Spleen (tissue), 11 donors: ENCODE results near the gene SMIM1. TPM values are rescaled to one million over a fixed set of nuclear protein-coding genes. Genes with fewer than 3 reads are reported as not detected.

Experiments used
- DNase-seq: peaks from one replicate; pipeline ENCODE4 v3.0.0-alpha.2; 2020
- H3K27ac ChIP-seq, 8 donors: fragments of 200-600 bp; sonication (generic) in 7 of 8; 1 replicate in 4 of 8; 2 replicates in 4 of 8; pipeline versions ENCODE4 v1.5.0 to v1.8.0; 2016 to 2021; ENCODE audit warnings: inconsistent platforms in 4 of 8, mild to moderate bottlenecking in 4 of 8, moderate library complexity in 1 of 8
- H3K27me3 ChIP-seq, 7 donors: fragments of 200-600 bp; sonication (generic) in 6 of 7; replicated peaks in 1 of 7; 1 replicate in 4 of 7; 2 replicates in 3 of 7; pipeline versions ENCODE4 v1.5.0 to v1.8.0; 2016 to 2021; ENCODE audit warnings: inconsistent platforms in 3 of 7, mild to moderate bottlenecking in 1 of 7
- H3K36me3 ChIP-seq, 6 donors: fragments of 200-600 bp; sonication (generic) in 5 of 6; 1 replicate in 4 of 6; 2 replicates in 2 of 6; pipeline versions ENCODE4 v1.5.0 to v1.8.0; 2016 to 2021; ENCODE audit warnings: inconsistent platforms in 2 of 6
- H3K4me1 ChIP-seq, 6 donors: fragments of 200-600 bp; sonication (generic) in 5 of 6; 1 replicate in 3 of 6; 2 replicates in 3 of 6; pipeline versions ENCODE4 v1.5.0 to v1.8.0; 2016 to 2021; ENCODE audit warnings: inconsistent platforms in 3 of 6
- H3K4me3 ChIP-seq, 8 donors: fragments of 200-600 bp; sonication (generic) in 7 of 8; 1 replicate in 4 of 8; 2 replicates in 4 of 8; pipeline versions ENCODE4 v1.5.0 to v1.8.0; 2016 to 2021; ENCODE audit warnings: inconsistent platforms in 4 of 8, mild to moderate bottlenecking in 4 of 8, moderate library complexity in 2 of 8
- H3K9me3 ChIP-seq, 8 donors: fragments of 200-600 bp; sonication (generic) in 7 of 8; 1 replicate in 4 of 8; 2 replicates in 4 of 8; pipeline versions ENCODE4 v1.5.0 to v1.8.0; 2016 to 2021; ENCODE audit warnings: inconsistent platforms in 4 of 8
- CTCF ChIP-seq, 11 experiments: fragments of 200-600 bp in 7 of 11; fragments of 450-650 bp in 4 of 11; sonication (generic) in 4 of 11; IDR thresholded peaks in 8 of 11; conservative IDR thresholded peaks in 3 of 11; 1 replicate in 7 of 11; 2 replicates in 4 of 11; pipeline versions ENCODE4 v1.4.0 to v1.8.0; 2016 to 2021; ENCODE audit warnings: antibody characterized with exemption in 11 of 11, inconsistent platforms in 4 of 11, mild to moderate bottlenecking in 1 of 11
- POLR2A ChIP-seq, 3 donors: fragments of 450-650 bp; IDR thresholded peaks; one replicate each; pipeline ENCODE4 v1.5.1; 2017; ENCODE audit warnings: antibody characterized with exemption in 3 of 3, mild to moderate bottlenecking in 1 of 3
- POLR2AphosphoS5 ChIP-seq, 3 donors: sonication (generic); formaldehyde crosslinking; IDR thresholded peaks; one replicate each; pipeline ENCODE4 v1.5.1; 2017; ENCODE audit warnings: antibody characterized with exemption in 3 of 3
- WGBS, 5 donors: extraction: QIAGEN DNeasy Blood & Tissue Kit in 3 of 5; methylation state at CpG; one replicate each; pipeline versions ENCODE4 v1.1.5 to v1.1.7; 2013 to 2018; 5-methylcytosine and 5-hydroxymethylcytosine counted together
- intact Hi-C: fragments of 100-400 bp; cut with DNase I; formaldehyde crosslinking; loops from one replicate; pipeline ENCODE4 v1.15.0; 2023; ENCODE audit warnings: low total_unique reads
- polyA plus RNA-seq, 3 donors: library from polyadenylated mRNA; stranded (reverse); fragments of 200-250 nt; gene quantifications; one replicate each; pipeline ENCODE4 v1.2.1, GENCODE V29; 2013
- total RNA-seq, 7 donors: library from RNA; depleted of rRNA in 3 of 7; stranded (reverse); fragments of >200 nt in 3 of 7; fragmentation: NEBNext Ultra II Directional in 4 of 7; extraction: Animal tissue kit (Norgen Biotek cat#: 25700) in 4 of 7; gene quantifications; one replicate each; pipeline versions ENCODE4 v1.1.0 to v1.2.1, GENCODE V29; 2016 to 2021
- donor health status: healthy with polysubstance abuse.
- donor health status: DM: no; HTN: no; CAD: no; lungs with moderate emphysema.
- donor health status: DM: no; HTN: no; CAD: no.
- donor health status: Bipolar disorder and iron deficiency.
- donor health status: healthy.
- donor health status: DM: no; HTN: no; CAD: no.
- donor health status: DM: yes; HTN: yes; CAD: no.

Gene SMIM1
- total and polyA plus RNA-seq, 10 donors: 2.0 to 12.7 (median 4.6) TPM; not detected in 1

GRCh38 chr1:3775490-3776230, 3.1 kb downstream of the SMIM1 start:
- Histone ChIP-seq H3K9me3 (no peaks in the 10 kb centered on the region), H3K27ac (peak overlapping the region in 3 of 8 donors; percentile 22 to 74 (median 31)), H3K4me3 (peak overlapping the region in 1 of 8 donors; percentile 31), H3K27me3 (peaks cover 0 to 27% (median 0%) of the 10 kb centered on the region in 7 donors), H3K36me3 (peaks cover 0 to 30% (median 21%) of the 10 kb centered on the region in 6 donors), H3K4me1 (peaks cover 23 to 55% (median 46%) of the 10 kb centered on the region in 6 donors)
- DNase-seq: peak; percentile 86
- WGBS, 5 donors: 26 to 35% (median 29%) methylated on average over 7 to 27 of the region's 27 CpGs
- intact Hi-C loops: no loop called here
- TF ChIP-seq POLR2AphosphoS5 (IDR thresholded peaks at IDR 0.05): peak in 2 of 3 donors; percentile 33 to 46
- TF ChIP-seq POLR2A (IDR thresholded peaks at IDR 0.05): no peak
- TF ChIP-seq CTCF (IDR thresholded peaks at IDR 0.05 in 8 of 11, conservative IDR thresholded peaks at IDR 0.05 in 3 of 11): peak in 8 of 11 experiments; percentile 21 to 52 (median 40)

GRCh38 chr1:3776231-3776961, 3.8 kb downstream of the SMIM1 start:
- H3K4me1 ChIP-seq: peaks cover 21 to 49% (median 43%) of the 10 kb centered on the region in 6 donors
- no peak for DNase-seq
- H3K27ac ChIP-seq: peak overlapping the region in 1 of 8 donors; percentile 74
- no peak for TF ChIP-seq CTCF (IDR thresholded peaks at IDR 0.05 in 8 of 11, conservative IDR thresholded peaks at IDR 0.05 in 3 of 11)
- TF ChIP-seq POLR2AphosphoS5 (IDR thresholded peaks at IDR 0.05): peak in 1 of 3 donors; percentile 10
- TF ChIP-seq POLR2A (IDR thresholded peaks at IDR 0.05): no peak
- no peaks in the 10 kb centered on the region for H3K9me3 ChIP-seq
- intact Hi-C loops: no loop called here
- WGBS, 5 donors: 79 to 91% (median 83%) methylated on average over 9 to 21 of the region's 21 CpGs
- H3K27me3 ChIP-seq: peaks cover 0 to 22% (median 0%) of the 10 kb centered on the region in 7 donors
- H3K36me3 ChIP-seq: peaks cover 0 to 37% (median 29%) of the 10 kb centered on the region in 6 donors
- H3K4me3 ChIP-seq: no peak overlapping the region

- WGBS, 5 donors: 76 to 95% (median 81%) methylated on average over 5 to 10 of the region's 10 CpGs
- DNase-seq: no peak
- TF ChIP-seq POLR2AphosphoS5 (IDR thresholded peaks at IDR 0.05) (no peak), CTCF (IDR thresholded peaks at IDR 0.05 in 8 of 11, conservative IDR thresholded peaks at IDR 0.05 in 3 of 11) (no peak), POLR2A (IDR thresholded peaks at IDR 0.05) (no peak)
- peaks cover 3 to 45% (median 36%) of the 10 kb centered on the region in 6 donors for H3K36me3 ChIP-seq
- no peaks in the 10 kb centered on the region for H3K9me3 ChIP-seq
- H3K27me3 ChIP-seq: peaks cover 0 to 14% (median 0%) of the 10 kb centered on the region in 7 donors
- no peak overlapping the region for H3K4me3 ChIP-seq
- intact Hi-C loops: no loop called here
- H3K4me1 ChIP-seq: peaks cover 17 to 42% (median 35%) of the 10 kb centered on the region in 6 donors
- H3K27ac ChIP-seq: no peak overlapping the region
Measured at GRCh38 chr1:3777078-3777547, 4.6 kb downstream of the SMIM1 start.
